Stimulated activated naive CD8-positive, alpha-beta T cell treated with anti-CD3 and anti-CD28 coated beads, Interleukin-15, Interleukin-2, amounts not matched to agents 100 U/mL and 50 U/mL, for 24 hours (primary cell): ENCODE data around the gene AOPEP.

ENCODE experiments used
- ATAC-seq: fragments of 150-1000 bp; cut with Tn5 transposase; one replicate; pipeline ENCODE4 v1.10.0; 2021
- DNase-seq: peaks from one replicate; pipeline ENCODE4 v3.0.0; 2021

AOPEP gene

DNA sequence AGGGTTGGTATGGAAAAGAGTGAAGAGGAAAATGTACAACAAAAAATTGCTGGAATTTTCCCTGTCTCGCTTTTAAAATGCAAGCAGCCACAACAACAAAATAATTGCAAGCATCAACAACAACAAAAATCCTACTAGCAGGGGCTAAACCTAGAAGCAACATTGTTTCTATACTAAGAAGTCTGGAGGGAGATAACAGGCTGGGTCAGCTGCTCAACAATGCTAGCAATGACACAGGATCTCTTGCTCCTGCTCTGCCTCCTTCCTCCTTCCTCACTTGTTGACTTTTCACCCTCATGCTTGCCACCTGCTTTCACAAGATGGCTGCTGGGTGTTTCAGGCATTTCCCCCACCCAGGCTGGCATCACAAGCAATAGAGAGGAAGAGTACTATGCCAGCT, 7.6 kb upstream of the AOPEP start:
- DNase-seq (no peak), ATAC-seq (no peak)

DNA sequence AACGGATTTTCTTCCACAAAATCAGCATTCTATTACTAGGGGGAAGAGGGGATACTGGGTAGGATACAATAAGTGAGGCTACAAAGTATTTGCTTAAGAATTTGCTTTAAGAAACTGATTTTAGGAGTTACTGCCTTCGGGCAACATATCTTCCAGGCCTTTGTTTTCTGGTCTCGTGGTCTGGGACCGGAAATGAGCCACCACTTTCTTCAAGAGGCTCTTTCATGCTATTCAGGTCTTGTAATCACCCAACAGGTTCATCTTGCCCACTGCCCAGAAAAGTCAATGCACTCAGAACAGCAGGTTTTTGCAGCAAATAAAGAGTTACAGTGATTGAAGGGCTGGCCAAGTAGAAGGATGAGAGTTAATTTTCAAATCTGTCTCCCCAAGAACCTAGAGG, 6.6 kb upstream of the AOPEP start:
- no peak for DNase-seq
- ATAC-seq = no peak

- ATAC-seq (no peak), DNase-seq (no peak)
Observed at GRCh38 chr9:94720846-94721549, 5.5 kb upstream of the AOPEP start.

DNA sequence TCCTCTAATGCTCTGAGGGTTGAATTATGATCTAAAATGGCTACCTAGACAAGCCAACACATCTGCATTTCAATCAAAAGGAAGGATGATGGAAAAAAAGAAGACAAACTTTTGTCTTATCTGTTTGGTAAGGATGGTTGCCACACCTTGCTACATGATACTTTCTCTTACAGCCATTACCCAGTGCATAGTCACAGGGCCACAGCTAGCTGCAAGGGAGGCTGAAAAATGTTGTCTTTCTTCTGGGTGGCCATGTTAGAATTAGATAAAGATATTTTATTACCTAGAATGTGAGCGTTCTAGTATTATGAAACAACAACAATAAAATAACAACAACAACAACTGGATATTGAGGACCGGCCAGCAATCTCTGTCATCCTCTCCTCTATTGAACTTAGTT, 4.7 kb upstream of the AOPEP start:
- ATAC-seq = no peak
- DNase-seq = no peak

DNA sequence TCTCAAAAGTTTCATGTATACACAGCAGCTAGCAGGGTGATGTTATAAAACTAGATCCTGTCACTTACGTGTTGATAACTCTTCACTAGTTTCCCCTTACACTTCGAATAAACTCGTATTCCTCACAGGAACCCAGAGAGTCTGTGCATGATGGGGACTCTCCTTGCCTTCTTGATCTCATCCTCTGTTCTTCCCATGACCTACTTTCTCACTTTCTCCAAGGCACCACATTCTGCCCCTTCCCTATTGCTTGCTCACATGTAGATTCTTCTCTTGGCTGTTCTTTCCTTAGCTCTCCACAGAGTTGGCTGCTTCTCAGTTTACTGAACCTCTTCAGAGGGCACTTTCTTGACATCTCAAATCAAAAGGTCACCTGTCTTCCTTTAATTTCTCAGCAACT, 1.2 kb upstream of the AOPEP start:
- DNase-seq (no peak), ATAC-seq (no peak)

- no peak for DNase-seq
- no peak for ATAC-seq
Observed at GRCh38 chr9:94728719-94729118, 2.2 kb downstream of the AOPEP start.

DNA sequence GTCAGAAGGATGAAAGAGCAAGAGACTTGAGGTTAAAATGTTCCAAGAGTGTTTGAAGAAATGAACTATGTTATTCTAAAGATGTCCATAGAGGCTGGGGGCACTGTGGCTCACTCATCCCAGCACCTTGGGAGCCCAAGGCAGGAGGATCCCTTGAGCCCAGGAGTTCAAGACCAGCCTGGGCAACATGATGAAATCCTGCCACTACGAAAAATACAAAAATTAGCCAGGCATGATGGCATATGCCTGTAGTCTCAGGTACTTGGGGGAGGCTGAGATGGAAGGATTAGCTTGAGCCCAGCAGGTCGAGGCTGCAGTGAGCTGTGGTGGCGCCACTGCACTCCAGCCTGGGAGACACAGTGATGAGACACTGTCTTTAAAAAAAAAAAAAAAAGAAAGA, 2.7 kb downstream of the AOPEP start:
- ATAC-seq (no peak), DNase-seq (no peak)

GRCh38 chr9:94734054-94734754, 7.7 kb downstream of the AOPEP start:
- DNase-seq (no peak), ATAC-seq (no peak)

GRCh38 chr9:94736759-94737158, 10.3 kb downstream of the AOPEP start:
- ATAC-seq (no peak), DNase-seq (no peak)

DNA sequence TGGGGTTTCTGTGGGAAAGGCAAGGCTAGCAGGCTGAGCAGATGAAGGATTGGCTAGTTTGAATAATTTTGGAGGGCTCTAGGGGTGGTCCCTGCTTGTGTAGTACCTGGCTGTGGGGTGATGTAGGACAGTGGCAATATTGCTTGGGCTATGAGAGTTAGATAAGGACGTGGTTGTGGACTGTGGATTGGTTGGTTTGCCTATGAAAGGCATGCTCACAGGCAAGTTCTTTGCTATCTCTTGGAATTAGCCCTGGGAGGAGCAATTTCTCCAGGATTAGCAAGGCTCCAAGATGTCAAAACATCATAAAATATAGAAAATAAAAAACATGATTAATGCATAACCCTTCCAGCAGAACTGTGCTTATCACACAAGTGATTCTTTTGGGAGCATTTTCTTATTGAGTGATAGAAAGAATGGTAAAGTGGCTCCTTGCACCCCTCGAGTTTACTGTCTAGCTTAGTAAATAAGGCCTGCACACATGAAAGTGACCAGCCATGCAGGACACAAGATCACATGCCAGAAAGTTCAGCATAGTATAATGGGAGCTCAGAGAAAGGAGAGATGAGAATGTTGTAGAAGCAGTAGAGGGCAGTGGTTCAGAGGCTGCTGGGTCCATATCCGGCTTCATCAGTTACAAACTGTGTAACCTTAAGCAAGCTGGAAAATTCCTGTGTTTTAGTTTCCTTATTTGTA, 13.8 kb downstream of the AOPEP start:
- DNase-seq (no peak), ATAC-seq (no peak)

DNA sequence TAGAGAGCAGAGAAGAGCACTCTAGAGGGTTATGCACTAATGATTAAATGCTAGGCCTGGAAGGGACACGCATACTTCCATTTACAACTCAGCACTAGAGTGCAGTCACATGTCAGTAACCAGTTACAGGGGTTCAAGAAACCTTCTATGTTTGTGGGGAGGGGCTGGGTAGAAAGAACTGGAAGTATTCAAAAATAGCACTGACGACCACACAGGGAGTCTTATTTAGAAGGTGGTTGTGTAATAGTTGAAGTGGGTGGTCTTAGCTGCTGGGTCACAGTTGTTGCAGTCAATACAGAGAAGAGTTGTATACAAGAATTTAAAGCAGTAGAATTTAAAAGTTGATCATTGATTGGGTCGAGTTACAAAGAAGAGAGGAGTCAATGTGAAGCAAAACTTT, 15.4 kb downstream of the AOPEP start:
- no peak for ATAC-seq
- no peak for DNase-seq

DNA sequence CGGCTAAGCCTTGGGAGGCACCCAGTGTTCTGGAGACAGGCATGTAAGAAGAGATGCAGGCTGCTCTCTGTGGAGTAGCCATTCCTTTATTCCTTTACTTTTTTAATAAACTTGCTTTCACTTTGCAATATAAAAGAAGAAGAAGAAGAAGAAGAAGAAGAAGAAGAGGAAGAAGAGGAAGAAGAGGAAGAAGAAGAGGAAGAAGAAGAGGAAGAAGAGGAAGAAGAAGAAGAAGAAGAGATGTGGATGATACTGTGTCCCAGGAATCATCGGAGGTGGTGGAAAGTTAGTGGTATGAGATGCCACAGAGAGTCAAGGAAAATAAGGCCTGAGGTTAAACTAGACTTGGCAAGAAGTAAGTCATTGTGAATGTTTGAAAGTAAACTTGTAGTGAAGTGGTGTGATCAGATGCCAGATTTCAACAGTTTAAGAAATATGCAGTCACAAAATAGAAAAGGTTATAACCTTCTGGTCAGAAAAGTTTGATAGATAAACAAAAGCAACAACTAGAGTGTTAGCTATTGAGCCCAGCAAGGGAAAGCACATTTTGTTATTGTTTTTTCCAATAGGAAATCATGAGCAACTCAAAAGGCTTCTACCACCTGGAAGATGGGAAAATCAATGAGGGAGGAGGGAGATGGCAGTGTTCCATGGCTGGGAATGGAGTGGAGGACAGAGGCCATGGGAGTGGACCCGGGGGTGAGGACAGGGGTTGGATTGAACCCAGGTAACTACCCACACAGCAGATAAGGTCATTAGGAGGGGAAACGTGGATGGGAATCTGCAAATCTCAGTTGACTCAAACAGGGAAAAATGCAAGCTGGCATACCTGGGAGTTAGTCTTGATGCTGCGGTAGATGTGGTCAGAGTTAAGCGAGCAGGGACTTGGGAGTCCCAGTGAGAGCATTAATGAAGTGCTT, 16.8 kb downstream of the AOPEP start:
- DNase-seq (no peak), ATAC-seq (no peak)

- DNase-seq (no peak), ATAC-seq (no peak)
Observed at GRCh38 chr9:94745806-94746540, 19.5 kb downstream of the AOPEP start.

- DNase-seq (no peak), ATAC-seq (no peak)
Observed at GRCh38 chr9:94746541-94747370, 20.3 kb downstream of the AOPEP start.

DNA sequence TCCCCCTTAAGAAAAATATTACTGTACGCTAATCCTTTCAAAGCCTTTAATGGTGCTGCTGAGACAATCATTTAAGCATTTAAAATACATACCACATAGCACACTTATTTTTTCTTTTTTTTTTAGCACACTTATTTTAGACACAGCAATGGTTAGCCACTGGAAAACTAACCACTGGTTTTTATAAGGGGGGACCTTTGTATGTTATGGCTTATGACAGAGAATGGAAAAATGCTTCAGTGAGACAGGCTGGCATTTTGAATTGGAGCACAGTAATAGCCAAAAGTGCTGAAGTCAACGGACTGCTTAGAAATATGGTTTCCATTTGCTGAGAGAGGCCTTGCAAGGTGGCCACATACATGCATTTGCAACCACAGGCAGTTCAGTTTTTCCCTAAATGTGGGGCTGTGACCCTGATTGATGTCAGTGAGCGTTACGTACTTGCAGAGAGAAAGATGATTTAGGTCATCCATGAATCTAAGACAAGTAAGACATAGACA, 28.5 kb downstream of the AOPEP start:
- DNase-seq (no peak), ATAC-seq (no peak)

GRCh38 chr9:94757158-94757557, 30.7 kb downstream of the AOPEP start:
- DNase-seq (no peak), ATAC-seq (no peak)

DNA sequence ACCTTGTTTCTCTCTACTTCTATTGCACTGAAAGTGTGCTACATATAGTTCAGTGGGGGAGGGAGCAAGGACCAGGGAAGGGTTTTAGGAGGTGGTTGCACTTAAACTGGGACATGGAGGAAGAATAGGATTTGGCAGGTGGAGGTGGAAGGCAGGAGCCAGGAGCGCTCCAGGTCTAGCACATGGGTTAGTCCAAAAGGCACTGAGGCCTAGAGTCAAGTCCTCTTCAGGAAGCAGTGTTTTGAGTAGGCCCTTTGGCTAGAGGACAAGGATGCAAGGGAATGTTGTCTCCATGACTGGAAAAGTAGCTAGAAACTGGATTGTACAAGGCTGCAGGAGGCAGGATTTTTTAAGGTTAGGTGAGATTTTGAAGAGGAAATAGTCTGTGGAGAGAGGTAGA, 31.5 kb downstream of the AOPEP start:
- ATAC-seq (no peak), DNase-seq (no peak)

DNA sequence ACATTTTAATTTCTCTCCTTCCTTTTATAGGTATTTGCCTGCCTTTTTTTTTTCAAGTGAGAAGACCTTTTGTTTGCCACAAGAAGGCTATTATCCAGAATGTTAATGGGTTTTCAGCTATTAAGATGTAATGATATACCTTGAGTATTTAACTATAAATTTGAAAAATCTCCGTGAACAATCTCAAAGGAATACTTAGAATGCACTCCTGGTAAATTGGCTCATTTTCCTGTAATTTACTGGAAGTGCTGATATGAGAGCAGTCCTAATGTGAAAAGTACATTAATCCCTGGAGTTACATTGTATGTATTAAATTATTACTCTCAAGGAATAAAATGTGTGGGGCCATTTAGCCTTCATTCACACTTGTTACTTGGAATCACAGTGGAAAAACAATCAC, 32.4 kb downstream of the AOPEP start:
- no peak for ATAC-seq
- DNase-seq = no peak

DNA sequence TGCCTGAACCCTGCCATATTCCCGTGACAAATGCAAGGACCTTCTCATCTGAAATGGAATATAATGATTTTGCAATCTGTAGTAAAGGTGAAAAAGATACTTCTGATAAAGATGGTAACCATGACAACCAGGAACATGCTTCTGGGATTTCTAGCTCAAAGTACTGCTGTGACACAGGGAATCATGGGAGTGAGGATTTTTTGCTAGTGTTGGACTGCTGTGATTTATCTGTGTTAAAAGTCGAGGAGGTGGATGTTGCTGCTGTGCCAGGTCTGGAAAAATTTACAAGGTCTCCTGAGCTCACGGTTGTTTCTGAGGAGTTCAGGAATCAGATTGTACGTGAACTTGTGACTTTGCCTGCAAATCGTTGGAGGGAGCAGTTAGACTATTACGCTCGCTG, 33.5 kb downstream of the AOPEP start:
- no peak for ATAC-seq
- no peak for DNase-seq

DNA sequence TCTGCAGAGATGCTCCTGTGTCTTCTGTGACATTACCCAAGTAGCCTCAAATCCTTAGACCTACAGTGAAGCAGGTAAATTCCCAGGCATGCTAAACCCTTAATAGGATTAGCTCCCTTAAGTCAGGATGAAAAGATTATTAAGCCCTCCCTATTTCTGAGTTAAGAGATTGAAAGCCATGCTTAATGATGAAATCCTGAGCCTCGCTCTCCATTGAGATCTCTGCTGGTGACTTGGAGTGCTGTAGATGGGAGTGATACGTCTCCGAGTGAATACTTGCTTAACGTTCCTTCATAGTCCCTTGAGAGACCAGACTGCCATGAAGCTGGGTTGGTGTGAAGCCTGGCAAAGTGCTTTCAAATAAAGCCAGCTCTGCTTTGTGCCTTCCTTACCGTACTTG, 34.2 kb downstream of the AOPEP start:
- ATAC-seq = no peak

DNA sequence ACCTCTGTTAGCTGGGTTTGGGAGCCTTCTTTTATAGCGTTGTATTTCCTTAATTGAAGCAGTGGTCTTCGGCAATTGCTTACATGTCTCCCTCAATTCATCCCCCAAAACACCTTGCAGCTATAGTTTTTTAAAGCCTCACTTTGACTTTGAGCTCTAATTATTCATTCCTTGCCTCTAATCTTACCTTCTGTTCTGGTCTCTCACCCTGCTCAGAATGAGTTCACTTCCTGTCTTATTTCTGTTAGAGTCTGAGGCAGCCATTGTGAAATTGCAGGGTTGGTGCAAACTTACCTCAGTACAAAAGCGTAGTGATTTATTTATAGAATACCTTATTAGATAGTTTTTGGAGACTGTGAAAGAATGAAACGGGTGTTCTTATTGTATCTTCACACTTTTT, 35.0 kb downstream of the AOPEP start:
- DNase-seq (no peak), ATAC-seq (no peak)

More for the DNA sequence above, 34.2 kb downstream of the AOPEP start:
- DNase-seq = no peak
